Liver (tissue), 9 donors: ENCODE results near the gene CLEC2A. TPM values are rescaled to one million over a fixed set of nuclear protein-coding genes. Genes with fewer than 3 reads are reported as not detected.

ENCODE experiments used
- DNase-seq: peaks from one replicate; pipeline ENCODE4 v3.0.0-alpha.2; 2017; ENCODE audit warnings: low spot score
- H3K27ac ChIP-seq, 2 donors: one replicate each; pipeline ENCODE4 v1.7.0; 2013; ENCODE audit warnings: inconsistent platforms in 2 of 2, low read length in 2 of 2, control low read depth in 1 of 2, low read depth in 1 of 2, mild to moderate bottlenecking in 1 of 2
- H3K27me3 ChIP-seq, 4 donors: one replicate each; pipeline versions ENCODE4 v1.6.1 to v1.7.0; 2013; ENCODE audit warnings: low read length in 3 of 4, inconsistent platforms in 1 of 4, mild to moderate bottlenecking in 1 of 4, moderate library complexity in 1 of 4; ENCODE audit not compliant: control insufficient read depth in 4 of 4, insufficient read depth in 4 of 4
- H3K36me3 ChIP-seq, 4 donors: one replicate each; pipeline versions ENCODE4 v1.6.1 to v1.7.0; 2013; ENCODE audit warnings: low read length in 3 of 4, mild to moderate bottlenecking in 3 of 4, low read depth in 1 of 4, moderate library complexity in 1 of 4; ENCODE audit not compliant: control insufficient read depth in 4 of 4, insufficient read depth in 3 of 4
- H3K4me1 ChIP-seq, 4 donors: one replicate each; pipeline versions ENCODE4 v1.6.1 to v1.7.0; 2013; ENCODE audit warnings: low read length in 3 of 4, mild to moderate bottlenecking in 3 of 4, moderate library complexity in 1 of 4; ENCODE audit not compliant: control insufficient read depth in 4 of 4, insufficient read depth in 4 of 4
- H3K4me3 ChIP-seq, 3 donors: one replicate each; pipeline versions ENCODE4 v1.6.1 to v1.7.0; 2013; ENCODE audit warnings: low read length in 3 of 3, control low read depth in 1 of 3, low read depth in 1 of 3, mild to moderate bottlenecking in 1 of 3
- H3K9ac ChIP-seq, 2 donors: one replicate each; pipeline ENCODE4 v1.7.0; 2013; ENCODE audit warnings: low read length in 2 of 2, mild to moderate bottlenecking in 2 of 2, moderate library complexity in 2 of 2, control low read depth in 1 of 2, low read depth in 1 of 2
- H3K9me3 ChIP-seq, 4 donors: one replicate each; pipeline versions ENCODE4 v1.6.1 to v1.7.0; 2013; ENCODE audit warnings: low read length in 3 of 4; ENCODE audit not compliant: control insufficient read depth in 4 of 4
- ATF3 ChIP-seq: IDR thresholded peaks from 2 replicates; pipeline ENCODE4 v1.6.1; 2016; ENCODE audit warnings: antibody characterized with exemption
- EGR1 ChIP-seq, 2 donors: IDR thresholded peaks; 2 replicates each; pipeline ENCODE4 v1.6.1; 2016 to 2018; ENCODE audit warnings: antibody characterized with exemption in 2 of 2, low read depth in 2 of 2
- FOXA1 ChIP-seq: IDR thresholded peaks from 2 replicates; pipeline ENCODE4 v1.6.1; 2016; ENCODE audit warnings: antibody characterized with exemption
- FOXA2 ChIP-seq: IDR thresholded peaks from 2 replicates; pipeline ENCODE4 v1.6.1; 2016; ENCODE audit warnings: antibody characterized with exemption
- GABPA ChIP-seq, 2 donors: IDR thresholded peaks in 1 of 2; conservative IDR thresholded peaks in 1 of 2; 2 replicates each; pipeline ENCODE4 v1.6.1; 2016; ENCODE audit warnings: antibody characterized with exemption in 2 of 2, mild to moderate bottlenecking in 1 of 2, moderate library complexity in 1 of 2
- HNF4A ChIP-seq, 2 donors: conservative IDR thresholded peaks; 2 replicates each; pipeline ENCODE4 v1.6.1; 2016; ENCODE audit warnings: antibody characterized with exemption in 2 of 2, mild to moderate bottlenecking in 2 of 2
- HNF4G ChIP-seq: IDR thresholded peaks from 2 replicates; pipeline ENCODE4 v1.6.1; 2016; ENCODE audit warnings: antibody characterized with exemption
- MAX ChIP-seq: IDR thresholded peaks from 2 replicates; pipeline ENCODE4 v1.6.1; 2016; ENCODE audit warnings: antibody characterized with exemption
- RAD21 ChIP-seq, 2 donors: IDR thresholded peaks; 2 replicates each; pipeline ENCODE4 v1.6.1; 2016; ENCODE audit warnings: antibody characterized with exemption in 2 of 2, mild to moderate bottlenecking in 2 of 2
- REST ChIP-seq: IDR thresholded peaks from 2 replicates; pipeline ENCODE4 v1.6.1; 2016; ENCODE audit warnings: antibody characterized with exemption, mild to moderate bottlenecking
- RXRA ChIP-seq, 2 donors: IDR thresholded peaks; 2 replicates each; pipeline ENCODE4 v1.6.1; 2017 to 2018; ENCODE audit warnings: antibody characterized with exemption in 2 of 2, mild to moderate bottlenecking in 1 of 2
- SP1 ChIP-seq: IDR thresholded peaks from 2 replicates; pipeline ENCODE4 v1.6.1; 2018; ENCODE audit warnings: antibody characterized with exemption, mild to moderate bottlenecking
- YY1 ChIP-seq: IDR thresholded peaks from 2 replicates; pipeline ENCODE4 v1.6.1; 2016; ENCODE audit warnings: antibody characterized with exemption, mild to moderate bottlenecking
- ZBTB33 ChIP-seq: IDR thresholded peaks from 2 replicates; pipeline ENCODE4 v1.6.1; 2016; ENCODE audit warnings: antibody characterized with exemption
- WGBS: extraction: QIAGEN DNeasy Blood & Tissue Kit; methylation state at CpG from one replicate; pipeline ENCODE4 v1.1.7; 2013; 5-methylcytosine and 5-hydroxymethylcytosine counted together
- polyA plus RNA-seq, 2 donors: library from polyadenylated mRNA; stranded (reverse) in 1 of 2; unstranded in 1 of 2; fragments of 200-250 nt in 1 of 2; fragments of >200 nt in 1 of 2; fragmentation: Nextera tagmentation in 1 of 2; extraction: Ambion mirVana in 1 of 2; gene quantifications; one replicate each; pipeline versions ENCODE4 v1.2.1 to v1.2.3, GENCODE V29; 2013 to 2015
- total RNA-seq, 2 donors: library from RNA; depleted of rRNA; stranded (reverse); fragments of >200 nt; gene quantifications; one replicate each; pipeline ENCODE4 v1.2.3, GENCODE V29; 2014
- donor health status: healthy.
- donor health status: healthy.
- donor health status: healthy.
- donor health status: healthy.
- donor health status: healthy.

Gene CLEC2A
- total and polyA plus RNA-seq, 4 donors = not detected

GRCh38 chr12:9888665-9889273, 43.4 kb downstream of the CLEC2A start:
- Histone ChIP-seq H3K9me3 (no peaks in the 10 kb centered on the region), H3K36me3 (no peaks in the 10 kb centered on the region), H3K27ac (no peak overlapping the region), H3K9ac (no peak overlapping the region), H3K27me3 (no peaks in the 10 kb centered on the region), H3K4me1 (peaks cover 0 to 5% (median 0%) of the 10 kb centered on the region in 4 donors), H3K4me3 (no peak overlapping the region)
- TF ChIP-seq SP1 (no peak), HNF4A (conservative IDR thresholded peaks at IDR 0.05) (no peak), EGR1 (IDR thresholded peaks at IDR 0.05; ENCODE audit: low read depth in 2 of 2) (no peak), MAX (no peak)
- 34% methylated on average over 4 of the region's 4 CpGs for WGBS
- no peak for DNase-seq

GRCh38 chr12:9883175-9883574, 49.0 kb downstream of the CLEC2A start:
- H3K27ac ChIP-seq = no peak overlapping the region
- DNase-seq = no peak
- H3K4me1 ChIP-seq = peaks cover 3 to 5% (median 4%) of the 10 kb centered on the region in 4 donors
- TF ChIP-seq FOXA2 (no peak), HNF4G (no peak), RAD21 (IDR thresholded peaks at IDR 0.05) (no peak), MAX (no peak), ZBTB33 (no peak)
- H3K27me3 ChIP-seq = no peaks in the 10 kb centered on the region
- no peaks in the 10 kb centered on the region for H3K36me3 ChIP-seq
- no peak overlapping the region for H3K9ac ChIP-seq
- H3K9me3 ChIP-seq = no peaks in the 10 kb centered on the region
- no peak overlapping the region for H3K4me3 ChIP-seq

GRCh38 chr12:9881988-9882387, 50.2 kb downstream of the CLEC2A start:
- Histone ChIP-seq H3K9me3 (no peaks in the 10 kb centered on the region), H3K4me1 (peaks cover 3 to 5% (median 4%) of the 10 kb centered on the region in 4 donors), H3K4me3 (no peak overlapping the region), H3K9ac (no peak overlapping the region), H3K27me3 (no peaks in the 10 kb centered on the region), H3K27ac (no peak overlapping the region), H3K36me3 (no peaks in the 10 kb centered on the region)
- WGBS = 54% methylated on average over 5 of the region's 5 CpGs
- no peak for TF ChIP-seq ATF3
- TF ChIP-seq HNF4A (conservative IDR thresholded peaks at IDR 0.05) = peak in 1 of 2 donors; percentile 25
- no peak for DNase-seq

- no peak for DNase-seq
- Histone ChIP-seq H3K36me3 (no peaks in the 10 kb centered on the region), H3K4me3 (no peak within 1 kb of the TSS), H3K27ac (no peak within 1 kb of the TSS), H3K4me1 (peaks cover 3 to 5% (median 4%) of the 10 kb centered on the region in 4 donors), H3K27me3 (no peaks in the 10 kb centered on the region), H3K9ac (no peak within 1 kb of the TSS), H3K9me3 (no peaks in the 10 kb centered on the region)
- WGBS = 96% methylated on average over 3 of the region's 3 CpGs
- no peak for TF ChIP-seq SP1
- no peak for TF ChIP-seq GABPA (IDR thresholded peaks at IDR 0.05 in 1 of 2, conservative IDR thresholded peaks at IDR 0.05 in 1 of 2)
- TF ChIP-seq FOXA2 = no peak
- no peak for TF ChIP-seq HNF4G
- no peak for TF ChIP-seq FOXA1
- TF ChIP-seq REST = no peak
- TF ChIP-seq ZBTB33 = no peak
- TF ChIP-seq YY1 = no peak
- TF ChIP-seq RXRA (IDR thresholded peaks at IDR 0.05) = no peak
- no peak for TF ChIP-seq HNF4A (conservative IDR thresholded peaks at IDR 0.05)
These were observed 50.9 kb downstream of the CLEC2A start, which contains the start of gene KLRF2 for GRCh38 chr12:9881246-9881645. TSS of gene KLRF2 (plus strand) at chr12:9881489. CDS start at chr12:9881596, 107 bp downstream.
